ENCODE measurements around the gene SVIL.
"Not testable (repeated sequence)": the region's sequence is repeated elsewhere in the genome, so short reads cannot be mapped to it uniquely, and the experiment has no call there.

SVIL gene

DNA sequence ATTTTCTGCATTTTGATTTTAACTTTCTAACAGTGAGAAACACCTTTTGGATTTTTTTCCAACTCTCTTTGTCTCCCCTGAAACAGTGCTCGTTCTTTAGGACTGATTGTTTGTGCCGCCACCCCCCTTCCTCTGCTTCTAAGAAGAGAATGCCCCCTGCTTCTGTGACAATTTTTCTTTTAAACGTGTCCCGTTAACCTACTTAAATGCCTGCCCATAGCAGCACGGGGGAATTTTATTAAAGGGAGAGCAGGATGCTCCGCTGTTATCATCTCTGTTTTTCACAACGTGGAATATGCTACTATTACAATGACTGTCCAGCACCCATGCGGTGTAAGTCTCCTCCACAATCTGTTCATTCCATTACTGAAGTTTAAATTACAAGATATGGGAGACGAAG is 67.8 kb downstream of the SVIL start:
- H3K27ac ChIP-seq: no peak overlapping the region
- CTCF ChIA-PET: interaction anchor here (0.6 kb wide), 1 partner anchor 57 kb away, joined by 3 read pairs; no protein-coding TSS in a partner anchor
- POLR2A ChIA-PET (ENCODE audit: low non-redundant PET): no interaction called here
- TF ChIP-seq, protein P1, sequence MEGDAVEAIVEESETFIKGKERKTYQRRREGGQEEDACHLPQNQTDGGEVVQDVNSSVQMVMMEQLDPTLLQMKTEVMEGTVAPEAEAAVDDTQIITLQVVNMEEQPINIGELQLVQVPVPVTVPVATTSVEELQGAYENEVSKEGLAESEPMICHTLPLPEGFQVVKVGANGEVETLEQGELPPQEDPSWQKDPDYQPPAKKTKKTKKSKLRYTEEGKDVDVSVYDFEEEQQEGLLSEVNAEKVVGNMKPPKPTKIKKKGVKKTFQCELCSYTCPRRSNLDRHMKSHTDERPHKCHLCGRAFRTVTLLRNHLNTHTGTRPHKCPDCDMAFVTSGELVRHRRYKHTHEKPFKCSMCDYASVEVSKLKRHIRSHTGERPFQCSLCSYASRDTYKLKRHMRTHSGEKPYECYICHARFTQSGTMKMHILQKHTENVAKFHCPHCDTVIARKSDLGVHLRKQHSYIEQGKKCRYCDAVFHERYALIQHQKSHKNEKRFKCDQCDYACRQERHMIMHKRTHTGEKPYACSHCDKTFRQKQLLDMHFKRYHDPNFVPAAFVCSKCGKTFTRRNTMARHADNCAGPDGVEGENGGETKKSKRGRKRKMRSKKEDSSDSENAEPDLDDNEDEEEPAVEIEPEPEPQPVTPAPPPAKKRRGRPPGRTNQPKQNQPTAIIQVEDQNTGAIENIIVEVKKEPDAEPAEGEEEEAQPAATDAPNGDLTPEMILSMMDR (conservative IDR thresholded peaks at IDR 0.05; ENCODE audit: low read depth): no peak
- no peak for DNase-seq (ENCODE audit: low spot score)

DNA sequence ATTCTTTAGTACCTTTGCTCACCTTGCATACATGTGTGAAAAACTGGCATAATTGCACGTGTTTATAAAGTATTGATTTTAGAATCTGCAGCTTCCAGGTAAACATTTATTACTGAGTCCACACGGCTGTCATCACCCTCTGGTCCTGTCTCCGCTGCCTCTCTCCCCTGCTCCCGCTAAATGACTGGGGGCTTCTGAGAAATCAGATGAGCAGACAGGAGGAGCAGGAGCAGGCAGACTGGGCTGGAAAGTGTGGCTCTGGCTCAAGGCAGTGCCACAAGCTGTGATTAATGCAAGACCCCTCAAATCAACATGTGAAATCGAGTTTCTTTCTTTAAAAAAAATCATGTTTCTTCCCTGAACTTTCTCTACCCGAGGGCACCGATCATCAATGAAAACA is 68.6 kb downstream of the SVIL start:
- DNase-seq (ENCODE audit: low spot score); POLR2A ChIA-PET (ENCODE audit: low non-redundant PET); H3K27ac ChIP-seq: not testable (repeated sequence)
- CTCF ChIA-PET: interaction anchor here (0.6 to 0.9 kb wide), 2 partner anchors 144 to 1059 kb away, joined by 3 to 4 read pairs; no protein-coding TSS in a partner anchor

DNA sequence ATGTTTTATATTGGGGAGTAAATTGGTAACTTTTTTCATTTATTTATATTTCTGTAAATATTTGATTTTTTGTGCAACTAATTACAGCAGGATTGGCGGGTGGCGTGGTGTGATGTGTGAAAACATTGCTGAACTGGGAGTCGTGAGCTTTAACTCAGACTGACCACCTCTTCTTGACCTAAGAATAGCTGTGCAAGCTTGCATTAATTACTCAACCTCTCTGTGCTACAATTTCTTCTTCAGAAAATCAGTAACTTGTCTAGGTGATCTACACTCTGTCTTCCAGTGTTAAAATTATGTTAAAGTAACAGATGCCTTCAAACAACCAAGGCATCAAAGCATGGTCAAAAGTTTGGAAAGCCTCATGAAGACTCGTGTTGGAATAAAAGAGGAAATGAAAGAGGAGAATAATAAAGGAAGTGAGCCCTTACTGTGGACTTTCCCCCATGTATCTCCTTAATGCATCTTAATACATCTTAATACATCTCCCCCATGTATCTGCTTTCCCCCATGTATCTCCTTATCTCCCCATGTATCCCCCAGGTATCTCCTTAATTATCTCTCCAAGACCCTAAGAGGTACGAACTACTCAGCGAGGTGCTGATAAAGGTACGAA is 71.2 kb downstream of the SVIL start:
- POLR2A ChIA-PET (ENCODE audit: low non-redundant PET): no interaction called here
- CTCF ChIA-PET: no interaction called here
- DNase-seq (ENCODE audit: low spot score): no peak
- TF ChIP-seq, protein P1 (conservative IDR thresholded peaks at IDR 0.05; ENCODE audit: low read depth): no peak
- no peak overlapping the region for H3K27ac ChIP-seq

DNA sequence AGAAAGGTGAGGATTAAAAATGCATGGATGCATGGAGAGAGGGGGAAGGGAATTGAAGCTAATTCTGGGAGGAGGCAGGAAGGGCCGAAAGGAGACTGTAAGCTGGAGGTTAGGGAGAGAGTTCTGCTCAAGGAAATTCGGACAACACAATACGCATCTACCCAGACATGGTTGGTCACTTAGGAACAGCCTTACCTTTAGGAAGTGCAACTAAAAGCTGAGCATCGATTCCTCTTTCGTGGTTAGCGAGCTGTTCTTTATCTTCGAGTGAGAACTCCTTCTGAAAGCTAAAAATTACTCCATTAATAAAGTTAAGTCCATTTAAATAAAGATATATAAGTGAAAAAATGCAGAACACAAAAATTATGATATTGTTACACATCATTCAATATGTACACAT is 71.8 kb downstream of the SVIL start:
- DNase-seq (ENCODE audit: low spot score); CTCF ChIA-PET; POLR2A ChIA-PET (ENCODE audit: low non-redundant PET); H3K27ac ChIP-seq: not testable (repeated sequence)

DNA sequence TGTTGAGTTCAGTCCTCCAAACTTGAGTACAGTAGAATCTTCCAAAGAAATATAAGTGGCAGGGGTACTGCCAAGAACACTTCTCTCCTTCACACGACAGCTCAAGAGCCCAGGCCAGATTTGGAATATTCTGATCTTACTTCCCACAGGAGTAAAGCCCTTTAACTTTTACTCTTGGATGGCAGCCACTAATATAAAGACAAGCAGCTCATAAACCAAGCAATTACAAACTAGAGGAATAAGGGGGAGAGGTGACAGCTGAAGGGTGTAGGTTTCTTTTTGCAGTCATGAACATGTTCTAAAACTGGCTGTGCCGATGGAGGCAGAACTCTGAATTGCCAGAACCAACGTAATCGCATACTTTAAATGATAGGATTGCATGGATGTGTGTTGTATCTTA is 74.8 kb downstream of the SVIL start:
- no peak overlapping the region for H3K27ac ChIP-seq
- no peak for DNase-seq (ENCODE audit: low spot score)
- TF ChIP-seq, protein P1 (conservative IDR thresholded peaks at IDR 0.05; ENCODE audit: low read depth): no peak
- POLR2A ChIA-PET (ENCODE audit: low non-redundant PET): no interaction called here
- CTCF ChIA-PET: no interaction called here

DNA sequence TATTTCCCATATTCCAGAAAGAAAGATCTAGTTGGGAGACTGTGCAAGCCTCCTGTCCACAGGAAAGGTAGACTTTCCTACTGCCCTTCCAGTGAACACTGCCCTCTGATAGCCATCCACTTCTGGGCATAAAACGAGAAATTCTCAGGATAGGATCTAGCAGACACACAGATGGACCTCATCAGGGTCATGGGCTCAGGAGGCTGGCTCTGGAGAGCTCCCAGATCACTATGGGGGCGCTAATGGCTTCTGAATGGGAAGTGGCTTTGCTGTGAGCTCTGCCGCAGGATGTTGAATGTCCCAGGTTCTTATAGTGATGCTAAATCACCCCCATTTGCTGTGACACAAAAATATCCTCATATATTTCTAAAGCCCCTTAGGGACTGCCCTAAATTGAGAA is 77.1 kb downstream of the SVIL start:
- ChIA-PET CTCF (no interaction called here), POLR2A (ENCODE audit: low non-redundant PET) (no interaction called here)
- no peak for DNase-seq (ENCODE audit: low spot score)
- TF ChIP-seq, protein P1 (conservative IDR thresholded peaks at IDR 0.05; ENCODE audit: low read depth): no peak
- no peak overlapping the region for H3K27ac ChIP-seq

DNA sequence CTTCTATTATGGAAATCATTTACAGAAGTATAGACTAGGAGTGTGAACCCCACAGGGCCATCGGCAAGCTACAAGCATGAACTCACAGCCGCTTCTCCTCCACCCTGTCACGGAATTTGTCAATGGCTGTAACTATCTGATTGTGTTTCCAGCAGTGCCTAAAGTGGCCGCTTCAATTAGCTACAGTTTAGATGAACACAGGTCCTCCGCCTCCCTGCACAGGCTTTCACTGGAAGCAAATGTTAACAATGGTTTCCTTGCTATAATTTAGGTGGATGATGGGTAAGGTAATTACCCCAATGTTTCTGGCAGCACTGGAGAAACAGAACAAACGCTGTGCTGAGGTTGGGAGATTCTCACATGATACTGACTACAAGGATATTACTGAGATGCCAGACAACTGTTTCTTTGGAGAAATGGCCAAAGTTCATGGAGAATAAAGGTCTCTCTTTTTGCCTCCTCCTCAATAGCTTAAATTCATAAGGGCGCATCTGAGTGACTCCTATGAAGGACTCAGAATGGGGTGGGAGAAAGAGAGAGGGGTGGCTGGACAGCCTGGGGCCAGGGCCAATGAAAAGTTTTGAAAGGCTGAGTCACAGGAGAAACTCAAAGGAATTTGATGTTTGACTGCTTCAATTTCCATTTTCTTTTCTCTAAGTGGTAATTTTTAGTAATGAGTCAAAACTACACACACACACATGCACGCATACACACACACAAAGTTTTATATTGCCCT is 78.9 kb downstream of the SVIL start:
- DNase-seq (ENCODE audit: low spot score): no peak
- POLR2A ChIA-PET (ENCODE audit: low non-redundant PET): interaction anchor here (0.7 kb wide), 1 partner anchor 45 kb away, joined by 3 read pairs; no protein-coding TSS in a partner anchor
- H3K27ac ChIP-seq: no peak overlapping the region
- CTCF ChIA-PET: interaction anchor here (0.7 kb wide), 1 partner anchor 89 kb away, joined by 5 read pairs; no protein-coding TSS in a partner anchor
- TF ChIP-seq, protein P1 (conservative IDR thresholded peaks at IDR 0.05; ENCODE audit: low read depth): no peak
